HepG2 (cell line): ENCODE data around the gene C11orf71. TPM values are rescaled to one million over a fixed set of nuclear protein-coding genes. Genes with fewer than 3 reads are reported as not detected.

ENCODE experiments used
- ATAC-seq: fragments of 200-7000 bp; cut with Tn5 transposase; 3 replicates; pipeline ENCODE4 v1.9.1; 2020; ENCODE audit warnings: mild to moderate bottlenecking, moderate library complexity
- BruUV-seq: library from RNA; stranded (reverse); fragments of 400-500 nt; replicated peaks from 2 replicates; lab custom pipeline; 2021; lab: Mats Ljungman, UMichigan
- CTCF ChIA-PET: fragments of 300-600 bp; formaldehyde crosslinking; extraction: SDS; loops from one replicate; lab custom pipeline; 2021; ENCODE audit warnings: low total read pairs, inconsistent platforms, low intra/inter-chr PET ratio; lab: Yijun Ruan, JAX
- POLR2A ChIA-PET: fragments of 350-600 bp; sonication (Branson Sonifier 250); formaldehyde crosslinking; loops from one replicate; lab custom pipeline; 2020; ENCODE audit warnings: antibody characterized with exemption, inconsistent platforms; lab: Yijun Ruan, JAX
- DNase-seq: peaks from one replicate; pipeline ENCODE4 v3.0.0-alpha.2; 2015; ENCODE audit warnings: low spot score
- FAIRE-seq: peaks from 3 replicates; lab custom pipeline; 2011; peaks lifted over from hg19 to GRCh38; lab: Jason Lieb, UNC
- H2AFZ ChIP-seq: one replicate; pipeline ENCODE4 v1.6.1; 2011; ENCODE audit warnings: low read length, inconsistent platforms
- H3K27ac ChIP-seq: fragments of 300-600 bp; 3 replicates; pipeline ENCODE4 v1.8.0; 2011; ENCODE audit warnings: mixed run types, mild to moderate bottlenecking, mixed read lengths, low read length, inconsistent platforms; ENCODE audit not compliant: insufficient read depth; ENCODE audit errors: extremely low read length
- H3K27me3 ChIP-seq, 2 experiments: fragments of 200-600 bp in 1 of 2; 2 replicates in 1 of 2; 3 replicates in 1 of 2; pipeline versions ENCODE4 v1.6.0 to v1.8.0; 2011; ENCODE audit warnings: low read length in 2 of 2, mild to moderate bottlenecking in 2 of 2, moderate library complexity in 2 of 2, inconsistent platforms in 1 of 2; ENCODE audit not compliant: insufficient read depth in 2 of 2, control insufficient read depth in 1 of 2
- H3K36me3 ChIP-seq, 2 experiments: fragments of 200-600 bp in 1 of 2; replicated peaks in 1 of 2; 2 replicates in 1 of 2; 3 replicates in 1 of 2; pipeline versions ENCODE4 v1.5.1 to v1.8.0; 2011; ENCODE audit warnings: low read length in 2 of 2, inconsistent platforms in 1 of 2; ENCODE audit not compliant: insufficient read depth in 2 of 2, control insufficient read depth in 1 of 2
- H3K4me1 ChIP-seq: 2 replicates; pipeline ENCODE4 v1.5.1; 2012; ENCODE audit warnings: low read length, inconsistent platforms; ENCODE audit not compliant: insufficient read depth
- H3K4me2 ChIP-seq: 2 replicates; pipeline ENCODE4 v1.6.0; 2011; ENCODE audit warnings: low read depth, low read length, inconsistent platforms
- H3K4me3 ChIP-seq, 3 experiments: fragments of 200-600 bp in 1 of 3; sonication (generic), shearing (Covaris generic) in 1 of 3; replicated peaks in 1 of 3; 2 replicates each; pipeline ENCODE4 v1.5.1; 2011 to 2016; ENCODE audit warnings: low read length in 3 of 3, inconsistent platforms in 2 of 3, low read depth in 2 of 3, mild to moderate bottlenecking in 2 of 3, control low read depth in 1 of 3, mixed read lengths in 1 of 3; ENCODE audit not compliant: insufficient read depth in 1 of 3
- H3K79me2 ChIP-seq: one replicate; pipeline ENCODE4 v1.6.1; 2011; ENCODE audit warnings: low read length, inconsistent platforms; ENCODE audit not compliant: insufficient read depth
- H3K9ac ChIP-seq: 2 replicates; pipeline ENCODE4 v1.6.0; 2011; ENCODE audit warnings: mild to moderate bottlenecking, low read depth, low read length, inconsistent platforms; ENCODE audit not compliant: insufficient read depth
- H3K9me3 ChIP-seq: 2 replicates; pipeline ENCODE4 v1.5.1; 2012; ENCODE audit warnings: mild to moderate bottlenecking, low read length
- H4K20me1 ChIP-seq: 2 replicates; pipeline ENCODE4 v1.6.0; 2011; ENCODE audit warnings: inconsistent platforms, mild to moderate bottlenecking, low read length, moderate library complexity; ENCODE audit not compliant: insufficient read depth
- ETV6 ChIP-seq: sonication (generic); formaldehyde crosslinking; conservative IDR thresholded peaks from 2 replicates; pipeline ENCODE4 v1.4.0; 2020; ENCODE audit warnings: missing genetic modification reagents
- HOXA7 ChIP-seq: sonication (generic); formaldehyde crosslinking; IDR thresholded peaks from 2 replicates; pipeline ENCODE4 v1.8.1; 2022; ENCODE audit warnings: mild to moderate bottlenecking, missing genetic modification reagents, moderate library complexity
- NCOA1 ChIP-seq: sonication (generic); formaldehyde crosslinking; IDR thresholded peaks from 2 replicates; pipeline ENCODE4 v1.9.0; 2021; ENCODE audit warnings: missing genetic modification reagents
- POLR2G ChIP-seq: fragments of 200-400 bp; formaldehyde crosslinking; IDR thresholded peaks from 2 replicates; pipeline ENCODE4 v1.6.1; 2018; ENCODE audit warnings: mild to moderate bottlenecking, low read depth, low read length, moderate library complexity
- SIN3B ChIP-seq: fragments of 150-350 bp; IDR thresholded peaks from 2 replicates; pipeline ENCODE4 v1.6.1; 2014; ENCODE audit warnings: low read length
- THYN1 ChIP-seq: sonication (generic); formaldehyde crosslinking; IDR thresholded peaks from 2 replicates; pipeline ENCODE4 v1.8.1; 2023; ENCODE audit warnings: low read depth, mild to moderate bottlenecking, moderate library complexity, missing genetic modification reagents, borderline replicate concordance
- ZBTB7A ChIP-seq: sonication (generic); formaldehyde crosslinking; IDR thresholded peaks from 2 replicates; pipeline ENCODE4 v1.8.0; 2022; ENCODE audit warnings: mild to moderate bottlenecking, missing genetic modification reagents
- ZNF547 ChIP-seq: sonication (generic); formaldehyde crosslinking; IDR thresholded peaks from 2 replicates; pipeline ENCODE4 v1.5.1; 2020; ENCODE audit warnings: mild to moderate bottlenecking, missing genetic modification reagents
- WGBS: methylation state at CpG from one replicate; pipeline ENCODE4 v1.1.6; 2017; ENCODE audit warnings: low lambda C conversion rate; 5-methylcytosine and 5-hydroxymethylcytosine counted together
- in situ Hi-C: cut with HindIII; loops from 2 replicates; pipeline ENCODE4 v1.10.0; 2017; ENCODE audit warnings: low pct_unique_long_range_greater_than_20kb; ENCODE audit not compliant: extremely low pct_ligation_motif_present
- intact Hi-C: fragments of 100-400 bp; cut with micrococcal nuclease; formaldehyde crosslinking; loops from one replicate; pipeline ENCODE4 v1.10.0; 2022; ENCODE audit not compliant: unreplicated experiment
- polyA plus RNA-seq, 8 experiments: library from polyadenylated mRNA; depleted of rRNA in 3 of 8; stranded (reverse) in 7 of 8; unstranded in 1 of 8; fragments of >200 nt; fragmentation: Illumina TruSeq in 4 of 8; extraction: Trizol in 4 of 8; gene quantifications; 2 replicates each; pipeline versions ENCODE4 v1.2.1 to v1.2.3, GENCODE V29; 2011 to 2016; ENCODE audit warnings: low read depth in 4 of 8, missing spikeins in 1 of 8, mixed read lengths in 1 of 8; ENCODE audit not compliant: insufficient read depth in 1 of 8
- total RNA-seq, 5 experiments: library from RNA; depleted of rRNA; stranded (reverse); fragments of >200 nt; fragmentation: Illumina TruSeq; extraction: Trizol; gene quantifications; 2 replicates each; pipeline ENCODE4 v1.2.3, GENCODE V29; 2016; ENCODE audit warnings: low read depth in 1 of 5
- TF ChIP-seq, protein P1 (sequence below): sonication (generic); formaldehyde crosslinking; IDR thresholded peaks from 2 replicates; pipeline ENCODE4 v1.5.1; 2020; ENCODE audit warnings: mild to moderate bottlenecking, missing genetic modification reagents, moderate library complexity
- TF ChIP-seq, protein P2 (sequence below): sonication (generic); formaldehyde crosslinking; IDR thresholded peaks from 2 replicates; pipeline ENCODE4 v1.4.0; 2020; ENCODE audit warnings: missing genetic modification reagents
- TF ChIP-seq, protein P3 (sequence below): sonication (generic); formaldehyde crosslinking; IDR thresholded peaks from 2 replicates; pipeline ENCODE4 v1.5.0; 2020; ENCODE audit warnings: mild to moderate bottlenecking, missing genetic modification reagents, borderline replicate concordance
- TF ChIP-seq, protein P4 (sequence below): fragments of 450-650 bp; IDR thresholded peaks from 2 replicates; pipeline ENCODE4 v1.6.1; 2017; ENCODE audit warnings: mild to moderate bottlenecking
- TF ChIP-seq, protein P5 (sequence below): IDR thresholded peaks from 2 replicates; pipeline ENCODE4 v1.6.1; 2016; ENCODE audit warnings: missing compliant biosample characterization, missing genetic modification reagents, borderline replicate concordance

The C11orf71 gene
- total and polyA plus RNA-seq, 2 of the 13 experiments (the other 11 are each of a cell fraction or from before 2014, with no cell fraction given) = 7.1 to 7.8 TPM

DNA sequence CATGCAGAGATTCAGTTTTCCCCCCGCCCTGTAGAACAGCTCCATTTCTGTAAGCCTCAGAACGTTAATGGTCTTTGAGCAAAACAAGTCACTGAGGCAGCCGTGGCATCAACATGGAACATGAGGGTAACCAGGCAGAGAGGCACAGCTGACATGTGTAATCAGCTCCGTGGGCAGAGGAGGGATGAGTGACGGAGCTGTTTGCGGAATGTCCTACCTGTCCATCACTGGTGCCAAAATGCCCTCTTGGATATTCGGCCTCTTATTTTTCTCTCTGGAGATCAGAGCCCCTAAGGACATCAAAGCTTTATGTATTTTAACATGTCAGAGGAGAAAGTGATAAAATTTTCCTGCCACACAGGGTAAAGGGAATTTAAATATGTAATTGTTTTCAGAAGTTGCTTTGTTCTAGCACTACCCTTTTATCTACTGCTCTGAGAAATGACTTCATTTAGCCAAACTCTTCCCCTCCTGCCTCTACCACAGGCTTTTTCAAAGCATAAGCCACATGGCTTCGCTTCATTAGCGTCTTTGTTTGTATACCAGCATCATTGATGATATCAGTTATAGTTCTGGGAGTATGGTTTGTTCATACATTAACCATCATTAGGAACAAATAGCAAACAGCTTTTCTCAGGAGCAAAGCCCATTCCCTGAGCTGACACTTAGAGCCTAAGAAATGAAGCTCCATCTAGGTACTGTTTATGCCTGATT, 32.9 kb downstream of the C11orf71 start:
- FAIRE-seq (no peak), ATAC-seq (no peak), DNase-seq (no peak)
- Histone ChIP-seq H3K27me3 (peaks cover 4 to 27% of the 10 kb centered on the region in 2 experiments; a peak in 3 of 5 replicates), H3K79me2 (no peaks in the 10 kb centered on the region), H3K9ac (no peak overlapping the region), H2AFZ (no peak overlapping the region), H3K36me3 (no peaks in the 10 kb centered on the region), H3K4me3 (no peak overlapping the region), H3K9me3 (no peaks in the 10 kb centered on the region), H3K4me2 (no peak overlapping the region), H4K20me1 (no peaks in the 10 kb centered on the region), H3K4me1 (no peaks in the 10 kb centered on the region), H3K27ac (no peak overlapping the region)
- WGBS = 7% methylated on average over 9 of the region's 9 CpGs
- intact Hi-C loops (no loop called here), in situ Hi-C loops (no loop called here)
- POLR2A ChIA-PET = no interaction called here
- CTCF ChIA-PET = no interaction called here
- no peak for TF ChIP-seq HOXA7 (CRISPR knock-in tag)
- TF ChIP-seq, protein P1, sequence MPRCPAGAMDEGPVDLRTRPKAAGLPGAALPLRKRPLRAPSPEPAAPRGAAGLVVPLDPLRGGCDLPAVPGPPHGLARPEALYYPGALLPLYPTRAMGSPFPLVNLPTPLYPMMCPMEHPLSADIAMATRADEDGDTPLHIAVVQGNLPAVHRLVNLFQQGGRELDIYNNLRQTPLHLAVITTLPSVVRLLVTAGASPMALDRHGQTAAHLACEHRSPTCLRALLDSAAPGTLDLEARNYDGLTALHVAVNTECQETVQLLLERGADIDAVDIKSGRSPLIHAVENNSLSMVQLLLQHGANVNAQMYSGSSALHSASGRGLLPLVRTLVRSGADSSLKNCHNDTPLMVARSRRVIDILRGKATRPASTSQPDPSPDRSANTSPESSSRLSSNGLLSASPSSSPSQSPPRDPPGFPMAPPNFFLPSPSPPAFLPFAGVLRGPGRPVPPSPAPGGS (CRISPR knock-in tag) = no peak
- no peak for TF ChIP-seq POLR2G
- TF ChIP-seq, protein P2, sequence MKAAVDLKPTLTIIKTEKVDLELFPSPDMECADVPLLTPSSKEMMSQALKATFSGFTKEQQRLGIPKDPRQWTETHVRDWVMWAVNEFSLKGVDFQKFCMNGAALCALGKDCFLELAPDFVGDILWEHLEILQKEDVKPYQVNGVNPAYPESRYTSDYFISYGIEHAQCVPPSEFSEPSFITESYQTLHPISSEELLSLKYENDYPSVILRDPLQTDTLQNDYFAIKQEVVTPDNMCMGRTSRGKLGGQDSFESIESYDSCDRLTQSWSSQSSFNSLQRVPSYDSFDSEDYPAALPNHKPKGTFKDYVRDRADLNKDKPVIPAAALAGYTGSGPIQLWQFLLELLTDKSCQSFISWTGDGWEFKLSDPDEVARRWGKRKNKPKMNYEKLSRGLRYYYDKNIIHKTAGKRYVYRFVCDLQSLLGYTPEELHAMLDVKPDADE (CRISPR knock-in tag) = no peak
- TF ChIP-seq NCOA1 (CRISPR knock-in tag) = no peak
- TF ChIP-seq ETV6 (CRISPR knock-in tag) = no peak
- no peak for TF ChIP-seq ZBTB7A (CRISPR knock-in tag)
- no peak for TF ChIP-seq THYN1 (CRISPR knock-in tag)
- TF ChIP-seq, protein P3, sequence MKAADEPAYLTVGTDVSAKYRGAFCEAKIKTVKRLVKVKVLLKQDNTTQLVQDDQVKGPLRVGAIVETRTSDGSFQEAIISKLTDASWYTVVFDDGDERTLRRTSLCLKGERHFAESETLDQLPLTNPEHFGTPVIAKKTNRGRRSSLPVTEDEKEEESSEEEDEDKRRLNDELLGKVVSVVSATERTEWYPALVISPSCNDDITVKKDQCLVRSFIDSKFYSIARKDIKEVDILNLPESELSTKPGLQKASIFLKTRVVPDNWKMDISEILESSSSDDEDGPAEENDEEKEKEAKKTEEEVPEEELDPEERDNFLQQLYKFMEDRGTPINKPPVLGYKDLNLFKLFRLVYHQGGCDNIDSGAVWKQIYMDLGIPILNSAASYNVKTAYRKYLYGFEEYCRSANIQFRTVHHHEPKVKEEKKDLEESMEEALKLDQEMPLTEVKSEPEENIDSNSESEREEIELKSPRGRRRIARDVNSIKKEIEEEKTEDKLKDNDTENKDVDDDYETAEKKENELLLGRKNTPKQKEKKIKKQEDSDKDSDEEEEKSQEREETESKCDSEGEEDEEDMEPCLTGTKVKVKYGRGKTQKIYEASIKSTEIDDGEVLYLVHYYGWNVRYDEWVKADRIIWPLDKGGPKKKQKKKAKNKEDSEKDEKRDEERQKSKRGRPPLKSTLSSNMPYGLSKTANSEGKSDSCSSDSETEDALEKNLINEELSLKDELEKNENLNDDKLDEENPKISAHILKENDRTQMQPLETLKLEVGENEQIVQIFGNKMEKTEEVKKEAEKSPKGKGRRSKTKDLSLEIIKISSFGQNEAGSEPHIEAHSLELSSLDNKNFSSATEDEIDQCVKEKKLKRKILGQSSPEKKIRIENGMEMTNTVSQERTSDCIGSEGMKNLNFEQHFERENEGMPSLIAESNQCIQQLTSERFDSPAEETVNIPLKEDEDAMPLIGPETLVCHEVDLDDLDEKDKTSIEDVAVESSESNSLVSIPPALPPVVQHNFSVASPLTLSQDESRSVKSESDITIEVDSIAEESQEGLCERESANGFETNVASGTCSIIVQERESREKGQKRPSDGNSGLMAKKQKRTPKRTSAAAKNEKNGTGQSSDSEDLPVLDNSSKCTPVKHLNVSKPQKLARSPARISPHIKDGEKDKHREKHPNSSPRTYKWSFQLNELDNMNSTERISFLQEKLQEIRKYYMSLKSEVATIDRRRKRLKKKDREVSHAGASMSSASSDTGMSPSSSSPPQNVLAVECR (CRISPR knock-in tag) = no peak
- TF ChIP-seq SIN3B = no peak
- TF ChIP-seq, protein P4, sequence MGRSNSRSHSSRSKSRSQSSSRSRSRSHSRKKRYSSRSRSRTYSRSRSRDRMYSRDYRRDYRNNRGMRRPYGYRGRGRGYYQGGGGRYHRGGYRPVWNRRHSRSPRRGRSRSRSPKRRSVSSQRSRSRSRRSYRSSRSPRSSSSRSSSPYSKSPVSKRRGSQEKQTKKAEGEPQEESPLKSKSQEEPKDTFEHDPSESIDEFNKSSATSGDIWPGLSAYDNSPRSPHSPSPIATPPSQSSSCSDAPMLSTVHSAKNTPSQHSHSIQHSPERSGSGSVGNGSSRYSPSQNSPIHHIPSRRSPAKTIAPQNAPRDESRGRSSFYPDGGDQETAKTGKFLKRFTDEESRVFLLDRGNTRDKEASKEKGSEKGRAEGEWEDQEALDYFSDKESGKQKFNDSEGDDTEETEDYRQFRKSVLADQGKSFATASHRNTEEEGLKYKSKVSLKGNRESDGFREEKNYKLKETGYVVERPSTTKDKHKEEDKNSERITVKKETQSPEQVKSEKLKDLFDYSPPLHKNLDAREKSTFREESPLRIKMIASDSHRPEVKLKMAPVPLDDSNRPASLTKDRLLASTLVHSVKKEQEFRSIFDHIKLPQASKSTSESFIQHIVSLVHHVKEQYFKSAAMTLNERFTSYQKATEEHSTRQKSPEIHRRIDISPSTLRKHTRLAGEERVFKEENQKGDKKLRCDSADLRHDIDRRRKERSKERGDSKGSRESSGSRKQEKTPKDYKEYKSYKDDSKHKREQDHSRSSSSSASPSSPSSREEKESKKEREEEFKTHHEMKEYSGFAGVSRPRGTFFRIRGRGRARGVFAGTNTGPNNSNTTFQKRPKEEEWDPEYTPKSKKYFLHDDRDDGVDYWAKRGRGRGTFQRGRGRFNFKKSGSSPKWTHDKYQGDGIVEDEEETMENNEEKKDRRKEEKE = no peak
- TF ChIP-seq ZNF547 (CRISPR knock-in tag) = no peak
- TF ChIP-seq, protein P5, sequence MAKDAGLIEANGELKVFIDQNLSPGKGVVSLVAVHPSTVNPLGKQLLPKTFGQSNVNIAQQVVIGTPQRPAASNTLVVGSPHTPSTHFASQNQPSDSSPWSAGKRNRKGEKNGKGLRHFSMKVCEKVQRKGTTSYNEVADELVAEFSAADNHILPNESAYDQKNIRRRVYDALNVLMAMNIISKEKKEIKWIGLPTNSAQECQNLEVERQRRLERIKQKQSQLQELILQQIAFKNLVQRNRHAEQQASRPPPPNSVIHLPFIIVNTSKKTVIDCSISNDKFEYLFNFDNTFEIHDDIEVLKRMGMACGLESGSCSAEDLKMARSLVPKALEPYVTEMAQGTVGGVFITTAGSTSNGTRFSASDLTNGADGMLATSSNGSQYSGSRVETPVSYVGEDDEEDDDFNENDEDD = no peak
- BruUV-seq = no TSS peak
